IgD-negative memory B cell (primary cell): ENCODE results near the gene TMEM115. TPM values are rescaled to one million over a fixed set of nuclear protein-coding genes. Genes with fewer than 3 reads are reported as not detected.

ENCODE experiments used
- H3K27ac Mint-ChIP-seq, 3 donors: one replicate each; pipeline ENCODE4 v1.8.0; 2020 to 2022; ENCODE audit warnings: mild to moderate bottlenecking in 3 of 3, mixed read lengths in 3 of 3, moderate library complexity in 1 of 3
- H3K27me3 Mint-ChIP-seq: one replicate; pipeline ENCODE4 v1.8.0; 2021; ENCODE audit warnings: mixed read lengths
- H3K36me3 Mint-ChIP-seq: one replicate; pipeline ENCODE4 v1.8.0; 2020; ENCODE audit warnings: mild to moderate bottlenecking, mixed read lengths
- H3K4me1 Mint-ChIP-seq, 3 donors: one replicate each; pipeline ENCODE4 v1.8.0; 2020 to 2022; ENCODE audit warnings: mixed read lengths in 3 of 3, mild to moderate bottlenecking in 1 of 3
- H3K4me3 Mint-ChIP-seq, 4 donors: one replicate each; pipeline ENCODE4 v1.8.0; 2020 to 2022; ENCODE audit warnings: mild to moderate bottlenecking in 4 of 4, mixed read lengths in 4 of 4, moderate library complexity in 3 of 4
- H3K9me3 Mint-ChIP-seq, 3 donors: one replicate each; pipeline ENCODE4 v1.8.0; 2020 to 2021; ENCODE audit warnings: mixed read lengths in 3 of 3, mild to moderate bottlenecking in 1 of 3
- polyA plus RNA-seq: library from polyadenylated mRNA; unstranded; fragments of 300-500 nt; fragmentation: Illumina TruSeq; gene quantifications from one replicate; pipeline ENCODE4 v1.2.3, GENCODE V29; 2021

Gene TMEM115
- polyA plus RNA-seq, 1 donor from 2014 or later, result 33.9 TPM

DNA sequence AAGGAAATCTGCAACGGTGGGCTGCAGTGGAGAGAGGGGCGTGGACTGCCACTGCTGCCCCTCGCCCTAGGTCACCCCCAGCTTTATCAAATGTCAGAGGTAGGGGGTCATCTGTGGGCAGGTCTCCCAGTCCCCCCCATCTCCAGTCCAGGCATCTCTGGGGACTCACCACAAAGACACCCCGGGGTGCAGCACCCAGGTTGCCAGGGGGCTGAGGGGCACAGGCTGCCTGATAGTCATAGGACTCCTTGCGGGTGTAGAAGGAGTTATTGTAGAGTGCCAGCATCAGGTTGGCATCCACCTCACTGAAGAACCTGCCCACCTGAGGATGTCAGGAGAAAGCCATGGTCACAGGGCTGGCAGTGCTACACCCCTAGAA, 6.5 kb upstream of the TMEM115 start:
- Mint-ChIP-seq H3K4me1 (peaks cover 0 to 10% (median 6%) of the 10 kb centered on the region in 3 donors), H3K27ac (peak overlapping the region in 2 of 3 donors; percentile 89 to 90), H3K9me3 (no peaks in the 10 kb centered on the region), H3K4me3 (peak overlapping the region; percentile 86 to 95 (median 90)), H3K27me3 (peaks cover 2% of the 10 kb centered on the region), H3K36me3 (no peaks in the 10 kb centered on the region)

DNA sequence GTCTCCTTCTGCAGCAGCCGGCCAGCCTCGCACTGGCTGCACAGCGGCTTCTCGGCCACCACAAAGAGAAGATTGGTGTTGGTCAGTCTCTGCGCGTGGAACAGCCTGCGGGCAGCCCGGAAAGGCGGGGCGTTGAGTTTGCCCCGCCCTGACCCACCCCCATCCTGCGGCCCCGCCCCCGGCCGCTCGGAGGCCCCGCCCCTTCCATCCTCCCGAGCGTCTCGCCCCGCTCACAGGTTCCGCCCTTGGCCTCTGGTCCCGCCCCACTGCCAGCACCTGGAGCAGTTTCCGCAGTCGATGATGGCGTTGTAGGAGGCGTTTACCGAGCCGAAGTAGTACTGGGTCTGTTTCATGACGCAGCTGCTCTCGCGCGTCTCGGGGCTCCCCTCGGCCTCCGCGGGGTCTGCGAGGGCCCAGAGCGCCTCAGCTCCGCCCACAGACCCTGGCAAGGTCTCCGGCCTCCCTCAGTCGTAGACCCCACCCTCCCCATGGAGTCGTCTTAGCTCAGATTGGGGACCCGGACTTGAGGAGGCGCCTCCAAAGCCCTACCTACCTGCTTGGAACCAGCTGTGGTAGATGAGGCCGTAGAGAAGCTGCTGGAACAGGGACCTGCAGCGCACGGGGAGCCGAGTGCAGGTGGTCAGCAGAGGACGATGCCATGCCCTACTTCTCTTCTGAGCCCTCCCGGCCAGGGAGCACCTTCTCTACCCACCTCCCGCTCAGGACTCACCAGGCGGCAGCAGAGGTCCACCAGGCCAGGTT, 5.9 kb upstream of the TMEM115 start:
- Mint-ChIP-seq H3K9me3 (no peaks in the 10 kb centered on the region), H3K4me1 (peaks cover 0 to 10% (median 6%) of the 10 kb centered on the region in 3 donors), H3K27ac (peak overlapping the region; percentile 73 to 90 (median 89)), H3K27me3 (peaks cover 2% of the 10 kb centered on the region), H3K36me3 (no peaks in the 10 kb centered on the region), H3K4me3 (peak overlapping the region; percentile 86 to 95 (median 90))

DNA sequence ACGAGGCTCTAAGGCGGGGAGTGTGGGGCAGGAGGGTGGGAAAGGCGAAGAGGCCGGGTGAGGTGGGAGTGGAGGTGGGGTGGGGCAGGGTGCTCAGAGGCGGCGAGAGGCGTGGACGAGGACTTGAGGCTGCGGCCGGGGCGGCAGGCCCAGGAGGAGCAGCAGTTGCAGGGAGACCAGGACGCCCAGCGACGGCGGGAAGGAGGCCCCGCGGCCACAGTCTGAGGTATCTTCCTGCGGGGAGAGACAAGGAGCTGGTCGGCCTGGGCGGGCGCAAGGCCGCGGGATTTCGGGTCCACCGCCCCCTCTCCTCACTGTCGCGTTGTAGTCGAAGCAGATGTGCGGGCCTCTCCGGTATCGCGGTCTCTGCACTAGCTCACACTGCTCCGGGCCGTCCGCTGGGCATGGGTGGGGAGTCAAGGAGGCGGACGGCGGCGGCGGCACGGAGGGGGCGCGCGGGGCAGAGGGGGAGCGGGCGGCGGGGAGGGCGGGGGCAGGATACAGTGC, 5.3 kb upstream of the TMEM115 start:
- Mint-ChIP-seq H3K9me3 (no peaks in the 10 kb centered on the region), H3K36me3 (no peaks in the 10 kb centered on the region), H3K27me3 (peaks cover 2% of the 10 kb centered on the region), H3K4me3 (peak overlapping the region; percentile 86 to 95 (median 90)), H3K4me1 (peaks cover 4 to 11% (median 7%) of the 10 kb centered on the region in 3 donors), H3K27ac (peak overlapping the region in 1 of 3 donors; percentile 89)

DNA sequence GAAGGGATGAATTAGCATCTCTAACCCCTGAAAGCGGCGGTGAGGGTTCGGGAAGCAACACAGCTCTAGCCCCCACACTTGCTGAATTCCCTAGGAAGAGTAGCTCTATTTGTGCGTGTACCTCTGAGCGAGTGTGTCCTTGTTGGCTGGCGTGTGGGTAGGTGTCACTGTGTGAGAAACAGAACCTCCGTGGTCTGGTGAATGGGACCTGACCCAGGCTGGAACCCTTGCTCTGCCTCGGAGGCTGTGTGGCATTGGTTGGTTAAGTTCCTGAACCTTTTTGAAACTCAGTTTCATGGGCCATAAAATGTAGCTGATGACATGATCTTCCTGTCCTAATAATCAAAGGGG, 414 bp upstream of the TMEM115 start:
- Mint-ChIP-seq H3K27me3 (no peaks in the 10 kb centered on the region), H3K4me3 (peak overlapping the region; percentile 97 to 99 (median 97)), H3K36me3 (no peaks in the 10 kb centered on the region), H3K9me3 (no peaks in the 10 kb centered on the region), H3K4me1 (peaks cover 24 to 28% (median 27%) of the 10 kb centered on the region in 3 donors), H3K27ac (peak overlapping the region; percentile 91 to 94 (median 94))

DNA sequence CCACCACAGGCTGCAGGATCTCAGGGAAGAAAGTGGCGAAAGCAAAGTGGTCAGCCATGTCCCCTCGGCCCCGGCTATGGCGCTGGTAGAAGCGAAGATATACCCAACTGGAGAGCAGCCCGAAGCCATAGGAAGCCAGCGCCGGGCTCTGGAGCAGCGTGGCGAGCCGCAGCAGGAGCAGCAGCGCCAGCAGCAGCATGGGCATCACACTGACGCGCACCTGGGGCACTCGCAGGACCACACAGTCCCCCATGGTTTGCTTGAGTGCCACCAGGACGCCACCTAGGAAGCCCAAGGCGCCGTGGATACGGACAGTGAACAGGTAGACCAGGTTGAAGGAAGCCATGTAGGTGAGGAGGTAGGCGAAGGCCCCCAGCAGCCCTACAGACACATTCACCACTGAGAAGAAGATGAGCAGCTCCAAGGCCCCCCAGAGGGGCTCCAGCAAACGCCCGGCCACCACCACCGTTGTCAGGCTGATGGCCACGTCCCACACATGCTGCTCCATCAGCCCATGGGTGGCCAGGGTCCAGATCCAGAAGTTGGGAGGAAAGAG, 888 bp downstream of the TMEM115 start:
- no peaks in the 10 kb centered on the region for H3K9me3 Mint-ChIP-seq
- H3K4me3 Mint-ChIP-seq, result peak overlapping the region; percentile 87 to 97 (median 97)
- peaks cover 24 to 28% (median 27%) of the 10 kb centered on the region in 3 donors for H3K4me1 Mint-ChIP-seq
- no peaks in the 10 kb centered on the region for H3K27me3 Mint-ChIP-seq
- H3K36me3 Mint-ChIP-seq, result no peaks in the 10 kb centered on the region
- H3K27ac Mint-ChIP-seq, result peak overlapping the region in 1 of 3 donors; percentile 93

DNA sequence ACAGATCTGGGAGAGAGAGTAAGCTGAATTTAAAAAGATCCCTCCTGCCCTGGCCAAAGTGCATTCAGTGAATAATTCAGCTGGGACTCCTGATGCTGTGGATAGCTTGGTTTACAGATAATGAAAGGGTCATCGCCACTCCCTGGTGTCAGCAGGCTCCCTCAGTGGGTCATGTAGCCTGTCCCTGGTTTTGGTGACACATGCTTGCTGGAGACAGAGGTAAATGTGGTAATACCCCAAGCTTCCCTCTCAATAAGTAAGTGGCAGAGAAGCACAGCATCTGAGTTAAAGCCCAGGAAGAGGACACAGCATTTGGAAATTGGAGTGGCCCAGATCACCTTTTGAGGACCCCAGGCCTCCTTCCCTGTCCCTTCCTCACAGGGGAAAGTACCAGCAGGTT, 1.8 kb downstream of the TMEM115 start:
- Mint-ChIP-seq H3K27ac (peak overlapping the region in 1 of 3 donors; percentile 18), H3K4me1 (peaks cover 27 to 30% (median 28%) of the 10 kb centered on the region in 3 donors), H3K4me3 (peak overlapping the region; percentile 69 to 97 (median 92)), H3K9me3 (no peaks in the 10 kb centered on the region), H3K36me3 (no peaks in the 10 kb centered on the region), H3K27me3 (no peaks in the 10 kb centered on the region)

DNA sequence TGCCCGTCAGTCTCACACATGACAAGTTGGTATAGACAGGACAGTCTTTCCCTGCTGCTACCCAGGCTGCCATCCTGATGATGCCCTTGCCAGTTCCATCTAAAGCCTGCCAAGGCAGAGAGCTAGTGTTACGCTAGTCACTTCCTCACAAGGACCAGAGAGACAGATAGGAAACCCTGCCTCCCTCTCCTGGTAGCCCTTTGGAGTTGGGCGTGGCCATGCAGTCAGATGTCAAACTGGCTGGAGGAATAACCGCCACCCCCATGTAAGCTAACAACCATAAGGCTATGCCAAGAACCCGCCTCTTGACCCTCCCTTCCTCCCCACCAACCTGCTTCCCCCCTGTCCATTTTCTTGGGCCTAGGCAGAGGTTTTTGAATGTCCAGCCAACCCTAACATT, 2.8 kb downstream of the TMEM115 start:
- Mint-ChIP-seq H3K27me3 (no peaks in the 10 kb centered on the region), H3K9me3 (no peaks in the 10 kb centered on the region), H3K27ac (peak overlapping the region in 1 of 3 donors; percentile 78), H3K36me3 (no peaks in the 10 kb centered on the region), H3K4me3 (peak overlapping the region in 3 of 4 donors; percentile 63 to 84 (median 69)), H3K4me1 (peaks cover 27 to 31% (median 28%) of the 10 kb centered on the region in 3 donors)

DNA sequence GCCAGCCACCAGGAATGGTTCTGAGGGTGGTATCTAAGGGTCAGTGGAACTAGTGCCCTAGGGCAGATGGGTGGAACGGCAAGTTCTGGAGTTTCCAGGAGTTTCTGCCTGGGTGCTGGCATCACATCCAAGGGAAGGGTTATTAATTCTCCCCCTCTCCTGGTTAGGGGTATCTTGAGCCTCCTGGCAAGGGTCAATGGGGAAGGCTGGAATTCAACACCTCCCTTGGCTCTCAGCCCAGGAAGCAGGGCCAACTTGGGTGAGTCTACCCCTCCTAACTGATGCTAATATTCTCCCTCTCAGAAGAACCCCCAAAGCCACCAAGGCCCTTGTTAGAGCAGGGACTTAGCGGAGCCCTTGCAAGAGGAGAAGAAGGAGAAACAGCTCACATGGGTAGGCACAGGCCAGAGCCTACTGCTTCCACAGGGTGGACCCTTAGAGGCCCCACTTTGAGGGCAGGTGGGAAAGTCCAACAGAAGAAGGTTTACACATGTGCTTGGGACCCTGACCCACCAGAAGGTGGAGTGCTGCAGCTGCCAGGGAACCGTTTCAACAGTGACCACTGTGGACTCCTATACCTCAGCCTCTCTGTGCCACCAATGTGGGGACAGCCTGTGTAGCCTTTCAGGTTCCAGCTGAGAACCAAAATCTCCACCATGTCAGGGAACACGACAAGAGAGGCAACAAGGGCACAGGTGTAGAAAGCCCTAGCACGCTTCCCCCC, 3.3 kb downstream of the TMEM115 start:
- Mint-ChIP-seq H3K9me3 (no peaks in the 10 kb centered on the region), H3K27me3 (no peaks in the 10 kb centered on the region), H3K36me3 (no peaks in the 10 kb centered on the region), H3K4me3 (peak overlapping the region in 2 of 4 donors; percentile 63 to 84), H3K4me1 (peaks cover 31 to 37% (median 33%) of the 10 kb centered on the region in 3 donors), H3K27ac (peak overlapping the region in 2 of 3 donors; percentile 32 to 71)

DNA sequence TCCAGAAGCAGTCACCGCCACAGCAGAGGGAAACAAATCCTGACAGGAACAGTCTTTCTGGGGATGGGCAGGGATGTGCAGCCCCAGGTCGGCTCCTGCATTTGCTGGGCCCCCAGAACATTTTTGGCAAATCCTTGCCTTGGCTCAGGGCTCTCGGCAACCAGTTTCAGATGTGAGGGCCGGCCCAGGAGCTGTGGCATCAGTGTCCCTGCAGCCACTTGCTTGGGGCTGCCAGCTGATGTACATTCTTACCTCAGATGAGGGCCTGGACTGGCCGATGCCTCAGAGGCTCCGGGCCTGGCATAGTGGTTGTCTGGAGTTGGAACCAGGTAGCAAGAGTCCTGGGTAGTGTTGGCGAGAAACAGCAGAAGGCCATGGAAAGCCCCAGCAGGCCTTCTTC, 4.5 kb downstream of the TMEM115 start:
- peak overlapping the region in 1 of 4 donors; percentile 38 for H3K4me3 Mint-ChIP-seq
- H3K9me3 Mint-ChIP-seq, result no peaks in the 10 kb centered on the region
- H3K36me3 Mint-ChIP-seq, result no peaks in the 10 kb centered on the region
- peaks cover 38 to 45% (median 40%) of the 10 kb centered on the region in 3 donors for H3K4me1 Mint-ChIP-seq
- no peak overlapping the region for H3K27ac Mint-ChIP-seq
- no peaks in the 10 kb centered on the region for H3K27me3 Mint-ChIP-seq

DNA sequence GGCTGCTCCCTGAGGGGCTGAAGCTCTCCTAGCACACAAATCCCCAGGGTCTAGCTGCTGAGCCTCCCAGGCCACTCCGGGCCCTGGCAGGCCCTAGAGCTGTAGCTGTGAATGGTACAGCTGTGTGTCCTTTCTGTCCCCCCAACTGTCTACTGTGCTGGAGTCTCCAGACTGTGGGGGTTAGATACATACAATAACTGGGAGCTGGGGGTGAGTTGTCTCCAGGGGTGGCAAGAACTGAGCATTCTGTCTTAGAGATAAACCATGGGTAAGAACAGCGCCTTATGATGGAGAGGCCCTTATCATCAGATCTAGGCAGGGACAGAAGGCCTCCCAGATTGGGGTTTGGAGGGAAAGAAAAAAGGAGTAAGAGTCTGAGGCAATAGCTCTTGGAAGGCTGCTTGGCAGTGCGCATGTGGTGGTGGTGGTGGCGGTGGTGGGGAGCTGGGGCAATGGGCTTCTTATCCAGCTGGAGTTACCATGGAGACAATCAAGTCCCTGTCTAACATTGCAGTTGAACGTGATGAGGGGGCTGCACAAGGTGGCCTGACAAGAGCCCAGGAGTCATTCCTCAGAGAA, 5.0 kb downstream of the TMEM115 start:
- Mint-ChIP-seq H3K27ac (no peak overlapping the region), H3K27me3 (no peaks in the 10 kb centered on the region), H3K9me3 (no peaks in the 10 kb centered on the region), H3K36me3 (no peaks in the 10 kb centered on the region), H3K4me3 (no peak overlapping the region), H3K4me1 (peaks cover 34 to 44% (median 35%) of the 10 kb centered on the region in 3 donors)

DNA sequence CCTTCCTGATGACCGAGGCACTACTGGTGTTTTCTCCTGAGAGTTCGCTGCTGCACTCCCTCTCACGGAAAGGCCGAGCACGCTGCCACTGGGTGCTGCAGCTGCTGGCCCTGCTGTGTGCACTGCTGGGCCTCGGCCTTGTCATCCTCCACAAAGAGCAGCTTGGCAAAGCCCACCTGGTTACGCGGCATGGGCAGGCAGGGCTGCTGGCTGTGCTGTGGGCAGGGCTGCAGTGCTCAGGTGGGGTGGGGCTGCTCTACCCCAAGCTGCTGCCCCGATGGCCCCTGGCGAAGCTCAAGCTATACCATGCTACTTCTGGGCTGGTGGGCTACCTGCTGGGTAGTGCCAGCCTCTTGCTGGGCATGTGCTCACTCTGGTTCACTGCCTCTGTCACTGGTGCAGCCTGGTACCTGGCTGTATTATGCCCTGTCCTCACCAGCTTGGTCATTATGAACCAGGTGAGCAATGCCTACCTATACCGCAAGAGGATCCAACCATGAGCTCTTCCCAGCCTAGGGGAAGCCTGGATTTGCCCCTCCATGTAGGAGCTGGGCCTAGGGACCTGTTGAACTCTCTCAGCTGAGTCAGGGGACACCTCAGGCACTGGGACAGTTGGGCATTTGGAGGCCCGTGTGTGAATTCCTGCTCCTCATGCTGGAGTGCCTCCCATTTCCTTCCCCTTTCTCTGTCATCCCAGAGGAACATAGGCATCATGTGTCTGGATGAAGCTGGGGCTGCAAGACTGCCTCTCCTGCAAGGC, 5.9 kb downstream of the TMEM115 start:
- Mint-ChIP-seq H3K4me1 (peaks cover 30 to 41% (median 33%) of the 10 kb centered on the region in 3 donors), H3K4me3 (peak overlapping the region in 2 of 4 donors; percentile 58 to 79), H3K27ac (peak overlapping the region in 1 of 3 donors; percentile 56), H3K36me3 (no peaks in the 10 kb centered on the region), H3K27me3 (no peaks in the 10 kb centered on the region), H3K9me3 (no peaks in the 10 kb centered on the region)

DNA sequence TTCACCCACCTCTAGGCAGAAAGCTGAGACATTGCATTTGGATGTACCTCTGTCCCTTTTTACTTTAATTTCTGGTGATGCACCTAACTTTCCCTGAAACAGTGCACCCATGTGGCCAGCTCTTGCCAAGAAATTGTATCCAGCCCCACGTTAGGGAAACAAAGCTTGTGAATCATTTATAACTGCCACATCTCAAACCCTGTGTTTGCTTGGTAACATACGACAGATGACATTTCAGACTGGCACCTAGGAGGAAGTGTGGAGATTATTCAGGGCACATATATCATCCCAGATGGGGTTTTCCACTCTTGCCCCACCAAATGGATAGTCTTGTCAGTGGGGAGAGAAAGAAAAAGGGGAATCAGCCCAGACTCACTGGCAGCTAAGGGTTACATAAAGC, 6.5 kb downstream of the TMEM115 start:
- peaks cover 24 to 36% (median 28%) of the 10 kb centered on the region in 3 donors for H3K4me1 Mint-ChIP-seq
- H3K36me3 Mint-ChIP-seq, result no peaks in the 10 kb centered on the region
- H3K9me3 Mint-ChIP-seq, result no peaks in the 10 kb centered on the region
- H3K27ac Mint-ChIP-seq, result peak overlapping the region in 1 of 3 donors; percentile 56
- peak overlapping the region in 2 of 4 donors; percentile 58 to 79 for H3K4me3 Mint-ChIP-seq
- no peaks in the 10 kb centered on the region for H3K27me3 Mint-ChIP-seq

DNA sequence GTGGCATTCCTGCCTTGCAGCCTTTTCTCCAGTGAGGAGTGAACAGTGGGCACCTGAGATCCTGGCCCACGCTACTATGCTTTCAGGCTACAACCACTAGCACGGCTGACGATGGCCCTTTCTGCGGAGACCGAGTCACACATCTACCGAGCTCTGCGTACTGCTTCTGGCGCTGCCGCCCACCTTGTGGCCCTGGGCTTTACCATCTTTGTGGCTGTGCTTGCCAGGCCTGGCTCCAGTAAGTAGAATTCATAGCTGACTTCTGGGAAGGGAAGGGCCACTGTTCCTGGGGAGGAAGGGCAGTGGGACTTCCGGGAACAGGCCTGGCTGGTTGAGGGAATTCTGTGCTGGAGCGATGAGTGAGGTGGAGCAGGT, 8.0 kb downstream of the TMEM115 start:
- no peaks in the 10 kb centered on the region for H3K9me3 Mint-ChIP-seq
- peak overlapping the region; percentile 92 to 100 (median 98) for H3K4me3 Mint-ChIP-seq
- H3K4me1 Mint-ChIP-seq, result peaks cover 17 to 26% (median 22%) of the 10 kb centered on the region in 3 donors
- peak overlapping the region; percentile 94 to 98 (median 97) for H3K27ac Mint-ChIP-seq
- H3K27me3 Mint-ChIP-seq, result no peaks in the 10 kb centered on the region
- H3K36me3 Mint-ChIP-seq, result no peaks in the 10 kb centered on the region
